ENCODE measurements around the gene BBX. TPM values are rescaled to one million over a fixed set of nuclear protein-coding genes. Genes with fewer than 3 reads are reported as not detected.

The BBX gene
- total RNA-seq, 1 experiment from 2014 or later, result 45.0 TPM

GRCh38 chr3:107850681-107851080 lies 327.9 kb downstream of the BBX start:
- ATAC-seq, result no peak
- CTCF ChIA-PET, result interaction anchor here (1.2 kb wide), 1 partner anchor 32 kb away, joined by 4 read pairs; no protein-coding TSS in a partner anchor

More at GRCh38 chr3:107850681-107851080, 327.9 kb downstream of the BBX start:
- H3K36me3 Mint-ChIP-seq, result no peaks in the 10 kb centered on the region
- POLR2A ChIA-PET, result no interaction called here
- DNase-seq (ENCODE audit: low spot score), result no peak
- H3K4me1 Mint-ChIP-seq, result peaks cover 12% of the 10 kb centered on the region
- H3K9me3 Mint-ChIP-seq, result peaks cover 19% of the 10 kb centered on the region
- H3K27me3 Mint-ChIP-seq (ENCODE audit: low read depth), result no peaks in the 10 kb centered on the region
- TF ChIP-seq NR3C1 (CRISPR knock-in tag; conservative IDR thresholded peaks at IDR 0.05; ENCODE audit: low read depth) (no peak), ZNF532 (CRISPR knock-in tag; IDR thresholded peaks at IDR 0.05; ENCODE audit: borderline replicate concordance) (no peak), NR1H2 (CRISPR knock-in tag; IDR thresholded peaks at IDR 0.05) (no peak), ZNF425 (CRISPR knock-in tag; conservative IDR thresholded peaks at IDR 0.05) (no peak), HMGA2 (CRISPR knock-in tag; IDR thresholded peaks at IDR 0.05) (no peak), USF2 (CRISPR knock-in tag; IDR thresholded peaks at IDR 0.05) (no peak), SMAD4 (CRISPR knock-in tag; IDR thresholded peaks at IDR 0.05) (no peak), GABPB1 (CRISPR knock-in tag; IDR thresholded peaks at IDR 0.05) (no peak), IRF2 (CRISPR knock-in tag; IDR thresholded peaks at IDR 0.05; ENCODE audit: borderline replicate concordance, low read depth) (no peak), NFE2L1 (CRISPR knock-in tag; IDR thresholded peaks at IDR 0.05) (no peak), MYBL2 (CRISPR knock-in tag; IDR thresholded peaks at IDR 0.05) (no peak), ATF1 (CRISPR knock-in tag; IDR thresholded peaks at IDR 0.05) (no peak), GRHL2 (CRISPR knock-in tag; IDR thresholded peaks at IDR 0.05; ENCODE audit: insufficient replicate concordance, severe bottlenecking) (no peak), ATF3 (CRISPR knock-in tag; conservative IDR thresholded peaks at IDR 0.05) (no peak), MXD4 (CRISPR knock-in tag; IDR thresholded peaks at IDR 0.05; ENCODE audit: borderline replicate concordance) (no peak), FOXK1 (CRISPR knock-in tag; IDR thresholded peaks at IDR 0.05) (no peak), PREB (CRISPR knock-in tag; IDR thresholded peaks at IDR 0.05; ENCODE audit: borderline replicate concordance) (no peak)
- TF ChIP-seq, protein P1, sequence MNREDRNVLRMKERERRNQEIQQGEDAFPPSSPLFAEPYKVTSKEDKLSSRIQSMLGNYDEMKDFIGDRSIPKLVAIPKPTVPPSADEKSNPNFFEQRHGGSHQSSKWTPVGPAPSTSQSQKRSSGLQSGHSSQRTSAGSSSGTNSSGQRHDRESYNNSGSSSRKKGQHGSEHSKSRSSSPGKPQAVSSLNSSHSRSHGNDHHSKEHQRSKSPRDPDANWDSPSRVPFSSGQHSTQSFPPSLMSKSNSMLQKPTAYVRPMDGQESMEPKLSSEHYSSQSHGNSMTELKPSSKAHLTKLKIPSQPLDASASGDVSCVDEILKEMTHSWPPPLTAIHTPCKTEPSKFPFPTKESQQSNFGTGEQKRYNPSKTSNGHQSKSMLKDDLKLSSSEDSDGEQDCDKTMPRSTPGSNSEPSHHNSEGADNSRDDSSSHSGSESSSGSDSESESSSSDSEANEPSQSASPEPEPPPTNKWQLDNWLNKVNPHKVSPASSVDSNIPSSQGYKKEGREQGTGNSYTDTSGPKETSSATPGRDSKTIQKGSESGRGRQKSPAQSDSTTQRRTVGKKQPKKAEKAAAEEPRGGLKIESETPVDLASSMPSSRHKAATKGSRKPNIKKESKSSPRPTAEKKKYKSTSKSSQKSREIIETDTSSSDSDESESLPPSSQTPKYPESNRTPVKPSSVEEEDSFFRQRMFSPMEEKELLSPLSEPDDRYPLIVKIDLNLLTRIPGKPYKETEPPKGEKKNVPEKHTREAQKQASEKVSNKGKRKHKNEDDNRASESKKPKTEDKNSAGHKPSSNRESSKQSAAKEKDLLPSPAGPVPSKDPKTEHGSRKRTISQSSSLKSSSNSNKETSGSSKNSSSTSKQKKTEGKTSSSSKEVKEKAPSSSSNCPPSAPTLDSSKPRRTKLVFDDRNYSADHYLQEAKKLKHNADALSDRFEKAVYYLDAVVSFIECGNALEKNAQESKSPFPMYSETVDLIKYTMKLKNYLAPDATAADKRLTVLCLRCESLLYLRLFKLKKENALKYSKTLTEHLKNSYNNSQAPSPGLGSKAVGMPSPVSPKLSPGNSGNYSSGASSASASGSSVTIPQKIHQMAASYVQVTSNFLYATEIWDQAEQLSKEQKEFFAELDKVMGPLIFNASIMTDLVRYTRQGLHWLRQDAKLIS (CRISPR knock-in tag; IDR thresholded peaks at IDR 0.05; ENCODE audit: borderline replicate concordance), result no peak
- TF ChIP-seq, protein P2, sequence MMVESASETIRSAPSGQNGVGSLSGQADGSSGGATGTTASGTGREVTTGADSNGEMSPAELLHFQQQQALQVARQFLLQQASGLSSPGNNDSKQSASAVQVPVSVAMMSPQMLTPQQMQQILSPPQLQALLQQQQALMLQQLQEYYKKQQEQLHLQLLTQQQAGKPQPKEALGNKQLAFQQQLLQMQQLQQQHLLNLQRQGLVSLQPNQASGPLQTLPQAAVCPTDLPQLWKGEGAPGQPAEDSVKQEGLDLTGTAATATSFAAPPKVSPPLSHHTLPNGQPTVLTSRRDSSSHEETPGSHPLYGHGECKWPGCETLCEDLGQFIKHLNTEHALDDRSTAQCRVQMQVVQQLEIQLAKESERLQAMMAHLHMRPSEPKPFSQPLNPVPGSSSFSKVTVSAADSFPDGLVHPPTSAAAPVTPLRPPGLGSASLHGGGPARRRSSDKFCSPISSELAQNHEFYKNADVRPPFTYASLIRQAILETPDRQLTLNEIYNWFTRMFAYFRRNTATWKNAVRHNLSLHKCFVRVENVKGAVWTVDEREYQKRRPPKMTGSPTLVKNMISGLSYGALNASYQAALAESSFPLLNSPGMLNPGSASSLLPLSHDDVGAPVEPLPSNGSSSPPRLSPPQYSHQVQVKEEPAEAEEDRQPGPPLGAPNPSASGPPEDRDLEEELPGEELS (CRISPR knock-in tag; IDR thresholded peaks at IDR 0.05), result no peak
- no peak overlapping the region for H3K27ac Mint-ChIP-seq
- no peak overlapping the region for H3K4me3 Mint-ChIP-seq

Data from WTC11 (cell line).